NCI-H2227 (cell line): ENCODE data around the gene GNRH2.
"Not testable (repeated sequence)": the region's sequence is repeated elsewhere in the genome, so short reads cannot be mapped to it uniquely, and the experiment has no call there.

Experiments
- DNase-seq: peaks from one replicate; lab custom pipeline; 2025; ENCODE audit not compliant: unreplicated experiment; lab: John Stamatoyannopoulos, UW

The GNRH2 gene

GRCh38 chr20:3041854-3042409 lies 1.5 kb upstream of the GNRH2 start:
- no peak for DNase-seq

GRCh38 chr20:3042625-3043024 lies 797 bp upstream of the GNRH2 start:
- DNase-seq: no peak

- DNase-seq: no peak
Observed at GRCh38 chr20:3044336-3044965, 1.0 kb downstream of the GNRH2 start.

- DNase-seq: no peak
Observed at GRCh38 chr20:3045042-3045815, 1.8 kb downstream of the GNRH2 start.

- peak; percentile 94 for DNase-seq
Observed at GRCh38 chr20:3045816-3046676, 2.6 kb downstream of the GNRH2 start, which contains the start of gene MRPS26. TSS of gene MRPS26 (plus strand) at chr20:3046052. CDS start at chr20:3046069, 17 bp downstream.

GRCh38 chr20:3046677-3047462 lies 3.4 kb downstream of the GNRH2 start:
- DNase-seq: peak; percentile 71

- no peak for DNase-seq
Observed at GRCh38 chr20:3047486-3048419, 4.3 kb downstream of the GNRH2 start.

GRCh38 chr20:3051385-3052019 lies 8.1 kb downstream of the GNRH2 start:
- DNase-seq: no peak

GRCh38 chr20:3059489-3059888 lies 16.1 kb downstream of the GNRH2 start:
- no peak for DNase-seq

- not testable (repeated sequence) for DNase-seq
Observed at GRCh38 chr20:3064119-3064518, 20.7 kb downstream of the GNRH2 start.

GRCh38 chr20:3067139-3068014 lies 24.0 kb downstream of the GNRH2 start:
- no peak for DNase-seq

- DNase-seq: no peak
Observed at GRCh38 chr20:3068075-3068474, 24.7 kb downstream of the GNRH2 start.

- no peak for DNase-seq
Observed at GRCh38 chr20:3068986-3069900, 25.8 kb downstream of the GNRH2 start.

- no peak for DNase-seq
Observed at GRCh38 chr20:3070725-3071124, 27.3 kb downstream of the GNRH2 start.

- no peak for DNase-seq
Observed at GRCh38 chr20:3071266-3071609, 27.8 kb downstream of the GNRH2 start.

- DNase-seq: no peak
Observed at GRCh38 chr20:3071610-3072529, 28.4 kb downstream of the GNRH2 start, which contains the start of gene OXT. TSS of gene OXT (plus strand) at chr20:3071620. CDS start at chr20:3071656, 36 bp downstream.
